NCI-H1417 (cell line): ENCODE data around the gene TEKT5.

ENCODE experiments used
- DNase-seq, 3 experiments: peaks; one replicate each; lab custom pipeline; 2025; lab: John Stamatoyannopoulos, UW

The TEKT5 gene

GRCh38 chr16:10579965-10580882, 114.5 kb downstream of the TEKT5 start, which contains the start of gene EMP2:
EMP2 (minus strand) TSS chr16:10580598; CDS start chr16:10547617, 32,981 bp downstream.
- DNase-seq = peak in 1 of 3 experiments; percentile 47

GRCh38 chr16:10579575-10579964, 115.2 kb downstream of the TEKT5 start:
- no peak for DNase-seq

- DNase-seq = no peak
Observed at GRCh38 chr16:10578474-10579316, 116.0 kb downstream of the TEKT5 start.
